HepG2 (cell line): ENCODE data around the gene PSMC3IP. TPM values are rescaled to one million over a fixed set of nuclear protein-coding genes. Genes with fewer than 3 reads are reported as not detected.

Source experiments
- FOXO4 ChIP-seq: sonication (generic); formaldehyde crosslinking; conservative IDR thresholded peaks from 2 replicates; pipeline ENCODE4 v1.8.1; 2023; ENCODE audit warnings: missing genetic modification reagents
- GATAD1 ChIP-seq: IDR thresholded peaks from 2 replicates; pipeline ENCODE4 v1.6.1; 2016; ENCODE audit warnings: missing genetic modification reagents, missing compliant biosample characterization
- HES4 ChIP-seq: sonication (generic); formaldehyde crosslinking; IDR thresholded peaks from 2 replicates; pipeline ENCODE4 v1.9.0; 2021; ENCODE audit warnings: mild to moderate bottlenecking, missing genetic modification reagents, borderline replicate concordance
- HNF1B ChIP-seq: sonication (generic); formaldehyde crosslinking; IDR thresholded peaks from 2 replicates; pipeline ENCODE4 v1.5.1; 2020; ENCODE audit warnings: mild to moderate bottlenecking, moderate library complexity, missing genetic modification reagents
- MEIS1 ChIP-seq: sonication (generic); formaldehyde crosslinking; IDR thresholded peaks from 2 replicates; pipeline ENCODE4 v1.9.0; 2021; ENCODE audit warnings: mild to moderate bottlenecking, missing genetic modification reagents, moderate library complexity, borderline replicate concordance
- MLX ChIP-seq: IDR thresholded peaks from 2 replicates; pipeline ENCODE4 v1.6.1; 2016
- MTF1 ChIP-seq: sonication (generic); formaldehyde crosslinking; IDR thresholded peaks from 2 replicates; pipeline ENCODE4 v1.5.0; 2020; ENCODE audit warnings: missing genetic modification reagents
- MXD1 ChIP-seq: sonication (generic); formaldehyde crosslinking; IDR thresholded peaks from 2 replicates; pipeline ENCODE4 v1.4.0; 2020; ENCODE audit warnings: mild to moderate bottlenecking, missing genetic modification reagents
- PAWR ChIP-seq: sonication (generic); formaldehyde crosslinking; IDR thresholded peaks from 2 replicates; pipeline ENCODE4 v1.4.0; 2020; ENCODE audit warnings: missing genetic modification reagents, mild to moderate bottlenecking, borderline replicate concordance
- SNAPC2 ChIP-seq: sonication (generic); formaldehyde crosslinking; IDR thresholded peaks from 2 replicates; pipeline ENCODE4 v1.8.1; 2022; ENCODE audit warnings: mild to moderate bottlenecking, missing genetic modification reagents
- STAT5B ChIP-seq: sonication (generic); formaldehyde crosslinking; IDR thresholded peaks from 2 replicates; pipeline ENCODE4 v1.4.0; 2020; ENCODE audit warnings: missing genetic modification reagents
- TRIM22 ChIP-seq: fragments of 450-650 bp; IDR thresholded peaks from 2 replicates; pipeline ENCODE4 v1.6.1; 2017
- ZBTB43 ChIP-seq: sonication (generic); formaldehyde crosslinking; conservative IDR thresholded peaks from 2 replicates; pipeline ENCODE4 v1.4.0; 2020; ENCODE audit warnings: missing genetic modification reagents
- ZFP36L2 ChIP-seq: sonication (generic); formaldehyde crosslinking; IDR thresholded peaks from 2 replicates; pipeline ENCODE4 v1.4.0; 2020; ENCODE audit warnings: missing genetic modification reagents
- ZFP37 ChIP-seq: sonication (generic); formaldehyde crosslinking; IDR thresholded peaks from 2 replicates; pipeline ENCODE4 v1.4.0; 2020; ENCODE audit warnings: missing genetic modification reagents, borderline replicate concordance
- ZNF276 ChIP-seq: sonication (generic); formaldehyde crosslinking; IDR thresholded peaks from 2 replicates; pipeline ENCODE4 v1.4.0; 2020; ENCODE audit warnings: mild to moderate bottlenecking, low read depth, missing genetic modification reagents
- ZNF496 ChIP-seq: sonication (generic); formaldehyde crosslinking; IDR thresholded peaks from 2 replicates; pipeline ENCODE4 v1.8.1; 2023; ENCODE audit warnings: mild to moderate bottlenecking, moderate library complexity, missing genetic modification reagents; ENCODE audit not compliant: insufficient replicate concordance
- ZNF709 ChIP-seq: sonication (generic); formaldehyde crosslinking; IDR thresholded peaks from 2 replicates; pipeline ENCODE4 v1.5.0; 2020; ENCODE audit warnings: mild to moderate bottlenecking, missing genetic modification reagents
- ZNF737 ChIP-seq: sonication (generic); formaldehyde crosslinking; IDR thresholded peaks from 2 replicates; pipeline ENCODE4 v1.5.0; 2020; ENCODE audit warnings: missing genetic modification reagents, mild to moderate bottlenecking, borderline replicate concordance
- ZSCAN25 ChIP-seq: sonication (generic); formaldehyde crosslinking; IDR thresholded peaks from 2 replicates; pipeline ENCODE4 v1.8.0; 2022; ENCODE audit warnings: mild to moderate bottlenecking, missing genetic modification reagents
- polyA plus RNA-seq, 8 experiments: library from polyadenylated mRNA; depleted of rRNA in 3 of 8; stranded (reverse) in 7 of 8; unstranded in 1 of 8; fragments of >200 nt; fragmentation: Illumina TruSeq in 4 of 8; extraction: Trizol in 4 of 8; gene quantifications; 2 replicates each; pipeline versions ENCODE4 v1.2.1 to v1.2.3, GENCODE V29; 2011 to 2016; ENCODE audit warnings: low read depth in 4 of 8, missing spikeins in 1 of 8, mixed read lengths in 1 of 8; ENCODE audit not compliant: insufficient read depth in 1 of 8
- total RNA-seq, 5 experiments: library from RNA; depleted of rRNA; stranded (reverse); fragments of >200 nt; fragmentation: Illumina TruSeq; extraction: Trizol; gene quantifications; 2 replicates each; pipeline ENCODE4 v1.2.3, GENCODE V29; 2016; ENCODE audit warnings: low read depth in 1 of 5

PSMC3IP gene
- total and polyA plus RNA-seq, 2 of the 13 experiments (the other 11 are each of a cell fraction or from before 2014, with no cell fraction given), result 6.5 to 22.4 TPM

GRCh38 chr17:42536372-42537155 is 41.0 kb downstream of the PSMC3IP start (continued):
- TF ChIP-seq ZNF709 (CRISPR knock-in tag) (no peak; the same call in 1 of the 2 replicates), GATAD1 (CRISPR knock-in tag) (peak; percentile 74), HES4 (CRISPR knock-in tag) (peak; percentile 74; the same call in 1 of the 2 replicates), HNF1B (CRISPR knock-in tag) (peak; percentile 93), PAWR (CRISPR knock-in tag) (no peak), TRIM22 (no peak), MLX (CRISPR knock-in tag) (peak; percentile 15; the same call in 1 of the 2 replicates), ZBTB43 (CRISPR knock-in tag) (no peak), MXD1 (CRISPR knock-in tag) (peak; percentile 51; the same call in 1 of the 2 replicates), MEIS1 (CRISPR knock-in tag) (no peak; the same call in 1 of the 2 replicates), SNAPC2 (CRISPR knock-in tag) (peak; percentile 46; the same call in 1 of the 2 replicates), ZNF496 (CRISPR knock-in tag) (no peak), ZSCAN25 (peak; percentile 64), ZFP36L2 (no peak), FOXO4 (no peak), ZNF737 (CRISPR knock-in tag) (no peak), ZNF276 (CRISPR knock-in tag) (no peak; the same call in 1 of the 2 replicates), ZFP37 (peak; percentile 17; the same call in 1 of the 2 replicates), MTF1 (CRISPR knock-in tag) (no peak), STAT5B (CRISPR knock-in tag) (peak; percentile 89)
